Thymus (tissue), 11 donors: Measurements from ENCODE around the gene GPR32. TPM values are rescaled to one million over a fixed set of nuclear protein-coding genes. Genes with fewer than 3 reads are reported as not detected.
"Not testable (repeated sequence)": the region's sequence is repeated elsewhere in the genome, so short reads cannot be mapped to it uniquely, and the experiment has no call there.

Source experiments
- DNase-seq, 9 donors: peaks; one replicate each; pipeline ENCODE4 v3.0.0-alpha.2; 2013; ENCODE audit warnings: low spot score in 9 of 9, low read depth in 6 of 9, missing footprints in 1 of 9
- H3K27ac ChIP-seq, 2 donors: one replicate each; pipeline ENCODE4 v1.5.1; 2013; ENCODE audit warnings: control low read depth in 1 of 2, low read depth in 1 of 2, low read length in 1 of 2, mild to moderate bottlenecking in 1 of 2, moderate library complexity in 1 of 2
- H3K27me3 ChIP-seq, 2 donors: one replicate each; pipeline ENCODE4 v1.5.1; 2013; ENCODE audit warnings: low read length in 1 of 2; ENCODE audit not compliant: control insufficient read depth in 2 of 2, insufficient read depth in 1 of 2
- H3K36me3 ChIP-seq, 2 donors: one replicate each; pipeline ENCODE4 v1.5.1; 2013; ENCODE audit warnings: low read length in 1 of 2, mild to moderate bottlenecking in 1 of 2, moderate library complexity in 1 of 2; ENCODE audit not compliant: control insufficient read depth in 2 of 2, insufficient read depth in 2 of 2
- H3K4me1 ChIP-seq, 2 donors: one replicate each; pipeline ENCODE4 v1.5.1; 2013; ENCODE audit warnings: low read length in 2 of 2; ENCODE audit not compliant: control insufficient read depth in 2 of 2, insufficient read depth in 2 of 2
- H3K4me3 ChIP-seq, 2 donors: one replicate each; pipeline ENCODE4 v1.5.1; 2013; ENCODE audit warnings: low read length in 2 of 2, control low read depth in 1 of 2, mild to moderate bottlenecking in 1 of 2
- H3K9me3 ChIP-seq, 2 donors: one replicate each; pipeline ENCODE4 v1.5.1; 2013; ENCODE audit warnings: low read length in 1 of 2, mild to moderate bottlenecking in 1 of 2; ENCODE audit not compliant: control insufficient read depth in 2 of 2, insufficient read depth in 1 of 2
- WGBS: extraction: QIAGEN DNeasy Blood & Tissue Kit; methylation state at CpG from one replicate; pipeline ENCODE4 v1.1.7; 2013; 5-methylcytosine and 5-hydroxymethylcytosine counted together
- polyA plus RNA-seq: library from polyadenylated mRNA; stranded (reverse); fragments of 200-250 nt; gene quantifications from one replicate; pipeline ENCODE4 v1.2.3, GENCODE V29; 2013
- total RNA-seq: library from RNA; stranded (reverse); fragments of 120-200 nt; gene quantifications from one replicate; pipeline ENCODE4 v1.2.4, GENCODE V29; 2013
- donor health status: healthy.

GPR32 gene
- total and polyA plus RNA-seq, 2 donors, result 0.07 TPM; not detected in 1

- H3K27ac ChIP-seq, H3K36me3 ChIP-seq, H3K4me1 ChIP-seq, DNase-seq, H3K9me3 ChIP-seq, H3K4me3 ChIP-seq, H3K27me3 ChIP-seq: not testable (repeated sequence)
- 88% methylated on average over 18 of the region's 18 CpGs for WGBS
Measured at GRCh38 chr19:50759076-50759475, 11.2 kb upstream of the GPR32 start.

GRCh38 chr19:50759886-50760285, 10.4 kb upstream of the GPR32 start:
- WGBS, result 90% methylated on average over 4 of the region's 4 CpGs
- H3K4me3 ChIP-seq, result no peak overlapping the region
- DNase-seq, result no peak

GRCh38 chr19:50761501-50761900, 8.8 kb upstream of the GPR32 start:
- H3K4me3 ChIP-seq, DNase-seq, H3K27ac ChIP-seq, H3K27me3 ChIP-seq, H3K4me1 ChIP-seq, H3K9me3 ChIP-seq, H3K36me3 ChIP-seq: not testable (repeated sequence)
- WGBS, result 82% methylated on average over 3 of the region's 3 CpGs

More at GRCh38 chr19:50759886-50760285, 10.4 kb upstream of the GPR32 start:
- no peaks in the 10 kb centered on the region for H3K36me3 ChIP-seq
- H3K9me3 ChIP-seq, result no peaks in the 10 kb centered on the region
- H3K27me3 ChIP-seq, result peaks cover 0 to 2% of the 10 kb centered on the region in 2 donors
- H3K4me1 ChIP-seq, result no peaks in the 10 kb centered on the region
- no peak overlapping the region for H3K27ac ChIP-seq

- not testable (repeated sequence) for H3K4me1 ChIP-seq, H3K27me3 ChIP-seq, H3K27ac ChIP-seq, H3K9me3 ChIP-seq, H3K4me3 ChIP-seq, DNase-seq, H3K36me3 ChIP-seq
- 71% methylated on average over 13 of the region's 13 CpGs for WGBS
Measured at GRCh38 chr19:50763521-50763920, 6.7 kb upstream of the GPR32 start.

GRCh38 chr19:50764409-50764808, 5.9 kb upstream of the GPR32 start:
- 90% methylated on average over 7 of the region's 7 CpGs for WGBS
- H3K27me3 ChIP-seq, result no peaks in the 10 kb centered on the region
- no peaks in the 10 kb centered on the region for H3K4me1 ChIP-seq
- H3K36me3 ChIP-seq, result no peaks in the 10 kb centered on the region
- no peaks in the 10 kb centered on the region for H3K9me3 ChIP-seq
- H3K27ac ChIP-seq, result no peak overlapping the region
- DNase-seq, result no peak
- H3K4me3 ChIP-seq, result no peak overlapping the region

GRCh38 chr19:50766746-50767145, 3.5 kb upstream of the GPR32 start:
- DNase-seq, H3K4me1 ChIP-seq, H3K9me3 ChIP-seq, H3K27me3 ChIP-seq, H3K4me3 ChIP-seq, H3K36me3 ChIP-seq, H3K27ac ChIP-seq: not testable (repeated sequence)
- WGBS, result 90% methylated on average over 12 of the region's 12 CpGs

- H3K4me1 ChIP-seq, H3K36me3 ChIP-seq, H3K9me3 ChIP-seq, DNase-seq, H3K4me3 ChIP-seq, H3K27ac ChIP-seq, H3K27me3 ChIP-seq: not testable (repeated sequence)
- WGBS, result 68% methylated on average over 5 of the region's 5 CpGs
Measured at GRCh38 chr19:50767263-50767662, 3.0 kb upstream of the GPR32 start.

- Histone ChIP-seq H3K4me1 (no peaks in the 10 kb centered on the region), H3K36me3 (no peaks in the 10 kb centered on the region), H3K4me3 (no peak overlapping the region), H3K27me3 (peaks cover 0 to 2% of the 10 kb centered on the region in 2 donors), H3K9me3 (no peaks in the 10 kb centered on the region), H3K27ac (no peak overlapping the region)
- WGBS, result 39% methylated on average over 5 of the region's 5 CpGs
- DNase-seq, result no peak
Measured at GRCh38 chr19:50768277-50768676, 2.0 kb upstream of the GPR32 start.

GRCh38 chr19:50770888-50771287, 624 bp downstream of the GPR32 start:
- no peak overlapping the region for H3K27ac ChIP-seq
- H3K36me3 ChIP-seq, result no peaks in the 10 kb centered on the region
- WGBS, result 89% methylated on average over 13 of the region's 13 CpGs
- no peaks in the 10 kb centered on the region for H3K9me3 ChIP-seq
- no peaks in the 10 kb centered on the region for H3K4me1 ChIP-seq
- DNase-seq, result no peak
- H3K4me3 ChIP-seq, result no peak overlapping the region
- peaks cover 0 to 2% of the 10 kb centered on the region in 2 donors for H3K27me3 ChIP-seq

GRCh38 chr19:50772476-50772875, 2.2 kb downstream of the GPR32 start:
- H3K36me3 ChIP-seq, result no peaks in the 10 kb centered on the region
- H3K27me3 ChIP-seq, result peaks cover 3 to 12% of the 10 kb centered on the region in 2 donors
- no peaks in the 10 kb centered on the region for H3K9me3 ChIP-seq
- peak in 3 of 9 donors; percentile 17 to 46 (median 21) for DNase-seq
- no peak overlapping the region for H3K27ac ChIP-seq
- no peaks in the 10 kb centered on the region for H3K4me1 ChIP-seq
- H3K4me3 ChIP-seq, result no peak overlapping the region
- WGBS, result 58% methylated on average over 2 of the region's 2 CpGs
